Activated CD4-positive, alpha-beta T cell treated with anti-CD3 and anti-CD28 coated beads for 4 hours (primary cell): ENCODE measurements around the gene SSR4.
"Not testable (repeated sequence)": the region's sequence is repeated elsewhere in the genome, so short reads cannot be mapped to it uniquely, and the experiment has no call there.

Experiments
- DNase-seq, 2 donors: peaks; one replicate each; pipeline ENCODE4 v3.0.0-alpha.2; 2020

SSR4 gene

GRCh38 chrX:153794018-153794896 lies at the start of gene SSR4, which contains the start of gene IDH3G:
SSR4 (plus strand) TSS chrX:153794668; CDS start chrX:153794688, 20 bp downstream.
IDH3G (minus strand) TSS chrX:153794375; CDS start chrX:153794326, 49 bp downstream.
- DNase-seq: peak; percentile 90 to 92

GRCh38 chrX:153745067-153745433 lies 49.4 kb upstream of the SSR4 start:
- DNase-seq: not testable (repeated sequence)

- no peak for DNase-seq
Observed at GRCh38 chrX:153746359-153746758, 48.1 kb upstream of the SSR4 start.

- not testable (repeated sequence) for DNase-seq
Observed at GRCh38 chrX:153746991-153747390, 47.5 kb upstream of the SSR4 start.

- not testable (repeated sequence) for DNase-seq
Observed at GRCh38 chrX:153749017-153749416, 45.5 kb upstream of the SSR4 start.

- DNase-seq: no peak
Observed at GRCh38 chrX:153750127-153750774, 44.2 kb upstream of the SSR4 start.

- DNase-seq: no peak
Observed at GRCh38 chrX:153755136-153755535, 39.3 kb upstream of the SSR4 start.

GRCh38 chrX:153761863-153762262 lies 32.6 kb upstream of the SSR4 start:
- no peak for DNase-seq

GRCh38 chrX:153762626-153763173 lies 31.8 kb upstream of the SSR4 start:
- no peak for DNase-seq

- DNase-seq: no peak
Observed at GRCh38 chrX:153763298-153763932, 31.1 kb upstream of the SSR4 start.

- DNase-seq: peak; percentile 66 to 79
Observed at GRCh38 chrX:153763989-153764755, 30.3 kb upstream of the SSR4 start, which contains the start of gene PLXNB3. PLXNB3 (plus strand) TSS chrX:153764249; CDS start chrX:153765536, 1,287 bp downstream.

- DNase-seq: no peak
Observed at GRCh38 chrX:153764786-153765137, 29.7 kb upstream of the SSR4 start.

- DNase-seq: no peak
Observed at GRCh38 chrX:153765138-153766079, 29.1 kb upstream of the SSR4 start.

- DNase-seq: peak in 1 of 2 donors; percentile 23
Observed at GRCh38 chrX:153766098-153766817, 28.2 kb upstream of the SSR4 start.

GRCh38 chrX:153766871-153767673 lies 27.4 kb upstream of the SSR4 start:
- no peak for DNase-seq

GRCh38 chrX:153767674-153768055 lies 26.8 kb upstream of the SSR4 start:
- DNase-seq: no peak

- DNase-seq: no peak
Observed at GRCh38 chrX:153768311-153769157, 25.9 kb upstream of the SSR4 start.

- DNase-seq: no peak
Observed at GRCh38 chrX:153769158-153769864, 25.2 kb upstream of the SSR4 start.
